Liver (tissue), 9 donors: ENCODE results near the gene DOCK10. TPM values are rescaled to one million over a fixed set of nuclear protein-coding genes. Genes with fewer than 3 reads are reported as not detected.

Source experiments
- DNase-seq: peaks from one replicate; pipeline ENCODE4 v3.0.0-alpha.2; 2017; ENCODE audit warnings: low spot score
- H3K27ac ChIP-seq, 2 donors: one replicate each; pipeline ENCODE4 v1.7.0; 2013; ENCODE audit warnings: inconsistent platforms in 2 of 2, low read length in 2 of 2, control low read depth in 1 of 2, low read depth in 1 of 2, mild to moderate bottlenecking in 1 of 2
- H3K27me3 ChIP-seq, 4 donors: one replicate each; pipeline versions ENCODE4 v1.6.1 to v1.7.0; 2013; ENCODE audit warnings: low read length in 3 of 4, inconsistent platforms in 1 of 4, mild to moderate bottlenecking in 1 of 4, moderate library complexity in 1 of 4; ENCODE audit not compliant: control insufficient read depth in 4 of 4, insufficient read depth in 4 of 4
- H3K36me3 ChIP-seq, 4 donors: one replicate each; pipeline versions ENCODE4 v1.6.1 to v1.7.0; 2013; ENCODE audit warnings: low read length in 3 of 4, mild to moderate bottlenecking in 3 of 4, low read depth in 1 of 4, moderate library complexity in 1 of 4; ENCODE audit not compliant: control insufficient read depth in 4 of 4, insufficient read depth in 3 of 4
- H3K4me1 ChIP-seq, 4 donors: one replicate each; pipeline versions ENCODE4 v1.6.1 to v1.7.0; 2013; ENCODE audit warnings: low read length in 3 of 4, mild to moderate bottlenecking in 3 of 4, moderate library complexity in 1 of 4; ENCODE audit not compliant: control insufficient read depth in 4 of 4, insufficient read depth in 4 of 4
- H3K4me3 ChIP-seq, 3 donors: one replicate each; pipeline versions ENCODE4 v1.6.1 to v1.7.0; 2013; ENCODE audit warnings: low read length in 3 of 3, control low read depth in 1 of 3, low read depth in 1 of 3, mild to moderate bottlenecking in 1 of 3
- H3K9ac ChIP-seq, 2 donors: one replicate each; pipeline ENCODE4 v1.7.0; 2013; ENCODE audit warnings: low read length in 2 of 2, mild to moderate bottlenecking in 2 of 2, moderate library complexity in 2 of 2, control low read depth in 1 of 2, low read depth in 1 of 2
- H3K9me3 ChIP-seq, 4 donors: one replicate each; pipeline versions ENCODE4 v1.6.1 to v1.7.0; 2013; ENCODE audit warnings: low read length in 3 of 4; ENCODE audit not compliant: control insufficient read depth in 4 of 4
- EGR1 ChIP-seq, 2 donors: IDR thresholded peaks; 2 replicates each; pipeline ENCODE4 v1.6.1; 2016 to 2018; ENCODE audit warnings: antibody characterized with exemption in 2 of 2, low read depth in 2 of 2
- FOXA1 ChIP-seq: IDR thresholded peaks from 2 replicates; pipeline ENCODE4 v1.6.1; 2016; ENCODE audit warnings: antibody characterized with exemption
- FOXA2 ChIP-seq: IDR thresholded peaks from 2 replicates; pipeline ENCODE4 v1.6.1; 2016; ENCODE audit warnings: antibody characterized with exemption
- GABPA ChIP-seq, 2 donors: IDR thresholded peaks in 1 of 2; conservative IDR thresholded peaks in 1 of 2; 2 replicates each; pipeline ENCODE4 v1.6.1; 2016; ENCODE audit warnings: antibody characterized with exemption in 2 of 2, mild to moderate bottlenecking in 1 of 2, moderate library complexity in 1 of 2
- HNF4A ChIP-seq, 2 donors: conservative IDR thresholded peaks; 2 replicates each; pipeline ENCODE4 v1.6.1; 2016; ENCODE audit warnings: antibody characterized with exemption in 2 of 2, mild to moderate bottlenecking in 2 of 2
- HNF4G ChIP-seq: IDR thresholded peaks from 2 replicates; pipeline ENCODE4 v1.6.1; 2016; ENCODE audit warnings: antibody characterized with exemption
- JUND ChIP-seq, 2 donors: IDR thresholded peaks; 2 replicates each; pipeline ENCODE4 v1.6.1; 2016; ENCODE audit warnings: antibody characterized with exemption in 2 of 2
- RAD21 ChIP-seq, 2 donors: IDR thresholded peaks; 2 replicates each; pipeline ENCODE4 v1.6.1; 2016; ENCODE audit warnings: antibody characterized with exemption in 2 of 2, mild to moderate bottlenecking in 2 of 2
- RXRA ChIP-seq, 2 donors: IDR thresholded peaks; 2 replicates each; pipeline ENCODE4 v1.6.1; 2017 to 2018; ENCODE audit warnings: antibody characterized with exemption in 2 of 2, mild to moderate bottlenecking in 1 of 2
- SP1 ChIP-seq: IDR thresholded peaks from 2 replicates; pipeline ENCODE4 v1.6.1; 2018; ENCODE audit warnings: antibody characterized with exemption, mild to moderate bottlenecking
- TAF1 ChIP-seq: conservative IDR thresholded peaks from 2 replicates; pipeline ENCODE4 v1.6.1; 2016; ENCODE audit warnings: antibody characterized with exemption, mild to moderate bottlenecking
- YY1 ChIP-seq: IDR thresholded peaks from 2 replicates; pipeline ENCODE4 v1.6.1; 2016; ENCODE audit warnings: antibody characterized with exemption, mild to moderate bottlenecking
- WGBS: extraction: QIAGEN DNeasy Blood & Tissue Kit; methylation state at CpG from one replicate; pipeline ENCODE4 v1.1.7; 2013; 5-methylcytosine and 5-hydroxymethylcytosine counted together
- polyA plus RNA-seq, 2 donors: library from polyadenylated mRNA; stranded (reverse) in 1 of 2; unstranded in 1 of 2; fragments of 200-250 nt in 1 of 2; fragments of >200 nt in 1 of 2; fragmentation: Nextera tagmentation in 1 of 2; extraction: Ambion mirVana in 1 of 2; gene quantifications; one replicate each; pipeline versions ENCODE4 v1.2.1 to v1.2.3, GENCODE V29; 2013 to 2015
- total RNA-seq, 2 donors: library from RNA; depleted of rRNA; stranded (reverse); fragments of >200 nt; gene quantifications; one replicate each; pipeline ENCODE4 v1.2.3, GENCODE V29; 2014
- TF ChIP-seq, protein P1 (sequence below): IDR thresholded peaks from 2 replicates; pipeline ENCODE4 v1.6.1; 2016; ENCODE audit warnings: antibody characterized with exemption
- TF ChIP-seq, protein P2 (sequence below): IDR thresholded peaks from 2 replicates; pipeline ENCODE4 v1.6.1; 2016; ENCODE audit warnings: antibody characterized with exemption
- TF ChIP-seq, protein P3 (sequence below): IDR thresholded peaks from 2 replicates; pipeline ENCODE4 v1.6.1; 2016; ENCODE audit warnings: antibody characterized with exemption
- TF ChIP-seq, protein P4 (sequence below): IDR thresholded peaks from 2 replicates; pipeline ENCODE4 v1.6.1; 2016; ENCODE audit warnings: antibody characterized with exemption, mild to moderate bottlenecking
- TF ChIP-seq, protein P5 (sequence below): fragments of 150-350 bp; IDR thresholded peaks from 2 replicates; pipeline ENCODE4 v1.5.1; 2017; ENCODE audit warnings: improper control_type of control experiment, low read depth, low read length; ENCODE audit not compliant: missing input control
- donor health status: healthy.
- donor health status: healthy.
- donor health status: healthy.
- donor health status: healthy.
- donor health status: healthy.

The DOCK10 gene
- total and polyA plus RNA-seq, 4 donors: 1.2 to 15.3 (median 6.8) TPM

DNA sequence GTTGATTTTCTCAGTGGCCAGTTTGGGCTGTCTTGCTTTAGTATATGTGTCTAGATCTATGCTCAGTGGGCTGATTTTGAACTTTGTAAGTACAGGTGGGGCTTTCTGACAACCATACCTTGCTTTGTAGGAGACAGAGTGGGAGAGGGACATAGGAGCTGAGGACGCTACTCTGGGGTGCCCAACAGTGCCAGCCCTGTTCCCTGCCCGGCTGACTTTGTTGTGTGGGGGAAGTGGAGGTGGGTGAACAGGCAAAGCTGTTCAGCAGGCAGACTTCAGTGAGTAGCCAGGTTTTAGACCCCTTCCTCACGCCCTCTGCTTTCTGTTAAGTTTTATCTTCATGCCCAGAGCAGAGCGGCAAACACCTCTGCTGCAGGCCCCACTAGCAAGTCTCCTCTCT lies 44.2 kb upstream of the DOCK10 start:
- Histone ChIP-seq H3K9me3 (no peaks in the 10 kb centered on the region), H3K36me3 (no peaks in the 10 kb centered on the region), H3K4me1 (no peaks in the 10 kb centered on the region), H3K9ac (no peak overlapping the region), H3K27me3 (no peaks in the 10 kb centered on the region), H3K27ac (no peak overlapping the region), H3K4me3 (no peak overlapping the region)
- WGBS: 91% methylated on average over 4 of the region's 4 CpGs
- no peak for DNase-seq
- TF ChIP-seq, protein P1, sequence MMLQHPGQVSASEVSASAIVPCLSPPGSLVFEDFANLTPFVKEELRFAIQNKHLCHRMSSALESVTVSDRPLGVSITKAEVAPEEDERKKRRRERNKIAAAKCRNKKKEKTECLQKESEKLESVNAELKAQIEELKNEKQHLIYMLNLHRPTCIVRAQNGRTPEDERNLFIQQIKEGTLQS: no peak
- TF ChIP-seq RXRA (IDR thresholded peaks at IDR 0.05): no peak
- no peak for TF ChIP-seq EGR1 (IDR thresholded peaks at IDR 0.05; ENCODE audit: low read depth in 2 of 2)
- TF ChIP-seq HNF4G: no peak
- no peak for TF ChIP-seq GABPA (IDR thresholded peaks at IDR 0.05 in 1 of 2, conservative IDR thresholded peaks at IDR 0.05 in 1 of 2)
- no peak for TF ChIP-seq SP1
- no peak for TF ChIP-seq RAD21 (IDR thresholded peaks at IDR 0.05)
- no peak for TF ChIP-seq JUND (IDR thresholded peaks at IDR 0.05)
- no peak for TF ChIP-seq TAF1
- TF ChIP-seq, protein P2, sequence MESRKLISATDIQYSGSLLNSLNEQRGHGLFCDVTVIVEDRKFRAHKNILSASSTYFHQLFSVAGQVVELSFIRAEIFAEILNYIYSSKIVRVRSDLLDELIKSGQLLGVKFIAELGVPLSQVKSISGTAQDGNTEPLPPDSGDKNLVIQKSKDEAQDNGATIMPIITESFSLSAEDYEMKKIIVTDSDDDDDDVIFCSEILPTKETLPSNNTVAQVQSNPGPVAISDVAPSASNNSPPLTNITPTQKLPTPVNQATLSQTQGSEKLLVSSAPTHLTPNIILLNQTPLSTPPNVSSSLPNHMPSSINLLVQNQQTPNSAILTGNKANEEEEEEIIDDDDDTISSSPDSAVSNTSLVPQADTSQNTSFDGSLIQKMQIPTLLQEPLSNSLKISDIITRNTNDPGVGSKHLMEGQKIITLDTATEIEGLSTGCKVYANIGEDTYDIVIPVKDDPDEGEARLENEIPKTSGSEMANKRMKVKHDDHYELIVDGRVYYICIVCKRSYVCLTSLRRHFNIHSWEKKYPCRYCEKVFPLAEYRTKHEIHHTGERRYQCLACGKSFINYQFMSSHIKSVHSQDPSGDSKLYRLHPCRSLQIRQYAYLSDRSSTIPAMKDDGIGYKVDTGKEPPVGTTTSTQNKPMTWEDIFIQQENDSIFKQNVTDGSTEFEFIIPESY: no peak
- TF ChIP-seq HNF4A (conservative IDR thresholded peaks at IDR 0.05): no peak
- TF ChIP-seq, protein P3, sequence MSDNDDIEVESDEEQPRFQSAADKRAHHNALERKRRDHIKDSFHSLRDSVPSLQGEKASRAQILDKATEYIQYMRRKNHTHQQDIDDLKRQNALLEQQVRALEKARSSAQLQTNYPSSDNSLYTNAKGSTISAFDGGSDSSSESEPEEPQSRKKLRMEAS: no peak
- no peak for TF ChIP-seq FOXA1
- no peak for TF ChIP-seq YY1

DNA sequence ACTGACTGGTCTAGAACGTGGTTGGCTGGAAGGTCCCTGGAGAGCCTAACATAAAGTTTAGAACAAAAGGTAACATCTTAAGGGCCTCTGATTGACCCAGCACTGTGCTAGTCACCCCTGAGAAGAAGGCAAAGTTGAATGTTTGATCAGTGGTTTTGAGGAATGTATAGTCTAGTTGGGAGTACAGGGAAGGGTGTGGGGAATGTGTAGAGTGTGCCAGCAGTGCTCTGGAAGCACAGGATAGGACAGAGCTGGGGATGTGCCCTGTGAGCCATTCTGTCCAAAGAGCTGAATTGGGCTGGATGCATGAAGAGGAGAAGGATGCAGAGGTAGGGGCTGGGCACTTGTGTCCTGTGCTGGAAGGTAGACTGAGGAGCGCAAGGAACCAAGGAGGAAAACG lies 41.0 kb upstream of the DOCK10 start:
- H3K27me3 ChIP-seq: no peaks in the 10 kb centered on the region
- no peaks in the 10 kb centered on the region for H3K4me1 ChIP-seq
- H3K9me3 ChIP-seq: no peaks in the 10 kb centered on the region
- H3K4me3 ChIP-seq: no peak overlapping the region
- DNase-seq: no peak
- H3K36me3 ChIP-seq: no peaks in the 10 kb centered on the region
- no peak overlapping the region for H3K9ac ChIP-seq
- no peak for TF ChIP-seq FOXA2
- TF ChIP-seq TAF1: no peak
- TF ChIP-seq, protein P4, sequence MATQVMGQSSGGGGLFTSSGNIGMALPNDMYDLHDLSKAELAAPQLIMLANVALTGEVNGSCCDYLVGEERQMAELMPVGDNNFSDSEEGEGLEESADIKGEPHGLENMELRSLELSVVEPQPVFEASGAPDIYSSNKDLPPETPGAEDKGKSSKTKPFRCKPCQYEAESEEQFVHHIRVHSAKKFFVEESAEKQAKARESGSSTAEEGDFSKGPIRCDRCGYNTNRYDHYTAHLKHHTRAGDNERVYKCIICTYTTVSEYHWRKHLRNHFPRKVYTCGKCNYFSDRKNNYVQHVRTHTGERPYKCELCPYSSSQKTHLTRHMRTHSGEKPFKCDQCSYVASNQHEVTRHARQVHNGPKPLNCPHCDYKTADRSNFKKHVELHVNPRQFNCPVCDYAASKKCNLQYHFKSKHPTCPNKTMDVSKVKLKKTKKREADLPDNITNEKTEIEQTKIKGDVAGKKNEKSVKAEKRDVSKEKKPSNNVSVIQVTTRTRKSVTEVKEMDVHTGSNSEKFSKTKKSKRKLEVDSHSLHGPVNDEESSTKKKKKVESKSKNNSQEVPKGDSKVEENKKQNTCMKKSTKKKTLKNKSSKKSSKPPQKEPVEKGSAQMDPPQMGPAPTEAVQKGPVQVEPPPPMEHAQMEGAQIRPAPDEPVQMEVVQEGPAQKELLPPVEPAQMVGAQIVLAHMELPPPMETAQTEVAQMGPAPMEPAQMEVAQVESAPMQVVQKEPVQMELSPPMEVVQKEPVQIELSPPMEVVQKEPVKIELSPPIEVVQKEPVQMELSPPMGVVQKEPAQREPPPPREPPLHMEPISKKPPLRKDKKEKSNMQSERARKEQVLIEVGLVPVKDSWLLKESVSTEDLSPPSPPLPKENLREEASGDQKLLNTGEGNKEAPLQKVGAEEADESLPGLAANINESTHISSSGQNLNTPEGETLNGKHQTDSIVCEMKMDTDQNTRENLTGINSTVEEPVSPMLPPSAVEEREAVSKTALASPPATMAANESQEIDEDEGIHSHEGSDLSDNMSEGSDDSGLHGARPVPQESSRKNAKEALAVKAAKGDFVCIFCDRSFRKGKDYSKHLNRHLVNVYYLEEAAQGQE: no peak
- TF ChIP-seq HNF4G: no peak
- TF ChIP-seq YY1: no peak
- TF ChIP-seq, protein P2: no peak
- TF ChIP-seq, protein P5, sequence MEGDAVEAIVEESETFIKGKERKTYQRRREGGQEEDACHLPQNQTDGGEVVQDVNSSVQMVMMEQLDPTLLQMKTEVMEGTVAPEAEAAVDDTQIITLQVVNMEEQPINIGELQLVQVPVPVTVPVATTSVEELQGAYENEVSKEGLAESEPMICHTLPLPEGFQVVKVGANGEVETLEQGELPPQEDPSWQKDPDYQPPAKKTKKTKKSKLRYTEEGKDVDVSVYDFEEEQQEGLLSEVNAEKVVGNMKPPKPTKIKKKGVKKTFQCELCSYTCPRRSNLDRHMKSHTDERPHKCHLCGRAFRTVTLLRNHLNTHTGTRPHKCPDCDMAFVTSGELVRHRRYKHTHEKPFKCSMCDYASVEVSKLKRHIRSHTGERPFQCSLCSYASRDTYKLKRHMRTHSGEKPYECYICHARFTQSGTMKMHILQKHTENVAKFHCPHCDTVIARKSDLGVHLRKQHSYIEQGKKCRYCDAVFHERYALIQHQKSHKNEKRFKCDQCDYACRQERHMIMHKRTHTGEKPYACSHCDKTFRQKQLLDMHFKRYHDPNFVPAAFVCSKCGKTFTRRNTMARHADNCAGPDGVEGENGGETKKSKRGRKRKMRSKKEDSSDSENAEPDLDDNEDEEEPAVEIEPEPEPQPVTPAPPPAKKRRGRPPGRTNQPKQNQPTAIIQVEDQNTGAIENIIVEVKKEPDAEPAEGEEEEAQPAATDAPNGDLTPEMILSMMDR: no peak
- H3K27ac ChIP-seq: no peak overlapping the region
- WGBS: 77% methylated on average over 3 of the region's 3 CpGs
